HepG2 (cell line): ENCODE data around the gene TRPM1. TPM values are rescaled to one million over a fixed set of nuclear protein-coding genes. Genes with fewer than 3 reads are reported as not detected.

Source experiments
- ASH2L ChIP-seq: fragments of 300-600, 200-600 bp; sonication (generic); IDR thresholded peaks from 2 replicates; pipeline ENCODE4 v1.7.0; 2017; ENCODE audit warnings: low read depth, mild to moderate bottlenecking, moderate library complexity, mixed read lengths, low read length; ENCODE audit not compliant: insufficient read length
- CBFB ChIP-seq: sonication (generic); formaldehyde crosslinking; IDR thresholded peaks from 2 replicates; pipeline ENCODE4 v1.4.0; 2020; ENCODE audit warnings: missing genetic modification reagents
- CCDC6 ChIP-seq: sonication (generic); formaldehyde crosslinking; IDR thresholded peaks from 2 replicates; pipeline ENCODE4 v1.8.1; 2022; ENCODE audit warnings: mild to moderate bottlenecking, missing genetic modification reagents, moderate library complexity
- ELF1 ChIP-seq: sonication (generic); formaldehyde crosslinking; IDR thresholded peaks from 2 replicates; pipeline ENCODE4 v1.4.0; 2020; ENCODE audit warnings: missing genetic modification reagents
- GPN1 ChIP-seq: sonication (generic); formaldehyde crosslinking; IDR thresholded peaks from 2 replicates; pipeline ENCODE4 v1.5.1; 2020; ENCODE audit warnings: missing genetic modification reagents, borderline replicate concordance
- HDAC1 ChIP-seq: sonication (generic); formaldehyde crosslinking; IDR thresholded peaks from 2 replicates; pipeline ENCODE4 v1.5.1; 2020; ENCODE audit warnings: mild to moderate bottlenecking, missing genetic modification reagents
- KLF11 ChIP-seq: IDR thresholded peaks from 2 replicates; pipeline ENCODE4 v1.6.1; 2016; ENCODE audit warnings: missing compliant biosample characterization
- KMT2A ChIP-seq: sonication (generic); formaldehyde crosslinking; IDR thresholded peaks from 2 replicates; pipeline ENCODE4 v1.4.0; 2020; ENCODE audit warnings: missing genetic modification reagents
- MAFG ChIP-seq: sonication (generic); formaldehyde crosslinking; IDR thresholded peaks from 2 replicates; pipeline ENCODE4 v1.5.1; 2020; ENCODE audit warnings: mild to moderate bottlenecking, missing genetic modification reagents
- MBD4 ChIP-seq: IDR thresholded peaks from 2 replicates; pipeline ENCODE4 v1.6.1; 2012; ENCODE audit warnings: low read length, inconsistent platforms, borderline replicate concordance
- TOPORS ChIP-seq: sonication (generic); formaldehyde crosslinking; IDR thresholded peaks from 2 replicates; pipeline ENCODE4 v1.8.0; 2023; ENCODE audit warnings: mild to moderate bottlenecking, missing genetic modification reagents
- ZKSCAN8 ChIP-seq: IDR thresholded peaks from 2 replicates; pipeline ENCODE4 v1.6.1; 2016; ENCODE audit warnings: borderline replicate concordance, missing genetic modification reagents, missing compliant biosample characterization
- ZMAT3 ChIP-seq: sonication (generic); formaldehyde crosslinking; conservative IDR thresholded peaks from 2 replicates; pipeline ENCODE4 v1.7.0; 2021; ENCODE audit warnings: missing genetic modification reagents
- ZMYM4 ChIP-seq: sonication (generic); formaldehyde crosslinking; IDR thresholded peaks from 2 replicates; pipeline ENCODE4 v1.8.1; 2023; ENCODE audit warnings: mild to moderate bottlenecking, missing genetic modification reagents
- ZNF34 ChIP-seq: sonication (generic); formaldehyde crosslinking; IDR thresholded peaks from 2 replicates; pipeline ENCODE4 v1.4.0; 2020; ENCODE audit warnings: mild to moderate bottlenecking, missing genetic modification reagents, borderline replicate concordance
- ZNF354B ChIP-seq: sonication (generic); formaldehyde crosslinking; IDR thresholded peaks from 2 replicates; pipeline ENCODE4 v1.8.0; 2022; ENCODE audit warnings: mild to moderate bottlenecking, missing genetic modification reagents
- ZNF367 ChIP-seq: sonication (generic); formaldehyde crosslinking; IDR thresholded peaks from 2 replicates; pipeline ENCODE4 v1.4.0; 2020; ENCODE audit warnings: missing genetic modification reagents, borderline replicate concordance
- ZNF570 ChIP-seq: sonication (generic); formaldehyde crosslinking; IDR thresholded peaks from 2 replicates; pipeline ENCODE4 v1.4.0; 2020; ENCODE audit warnings: mild to moderate bottlenecking, missing genetic modification reagents, borderline replicate concordance
- ZNF615 ChIP-seq: sonication (generic); formaldehyde crosslinking; IDR thresholded peaks from 2 replicates; pipeline ENCODE4 v1.5.0; 2020; ENCODE audit warnings: mild to moderate bottlenecking, missing genetic modification reagents, borderline replicate concordance
- ZNF747 ChIP-seq: sonication (generic); formaldehyde crosslinking; IDR thresholded peaks from 2 replicates; pipeline ENCODE4 v1.8.1; 2023; ENCODE audit warnings: missing genetic modification reagents, mild to moderate bottlenecking, borderline replicate concordance
- ZNF768 ChIP-seq: sonication (generic); formaldehyde crosslinking; IDR thresholded peaks from 2 replicates; pipeline ENCODE4 v1.4.0; 2020; ENCODE audit warnings: missing genetic modification reagents
- ZNF841 ChIP-seq: sonication (generic); formaldehyde crosslinking; IDR thresholded peaks from 2 replicates; pipeline ENCODE4 v1.8.1; 2023; ENCODE audit warnings: missing genetic modification reagents, borderline replicate concordance
- polyA plus RNA-seq, 8 experiments: library from polyadenylated mRNA; depleted of rRNA in 3 of 8; stranded (reverse) in 7 of 8; unstranded in 1 of 8; fragments of >200 nt; fragmentation: Illumina TruSeq in 4 of 8; extraction: Trizol in 4 of 8; gene quantifications; 2 replicates each; pipeline versions ENCODE4 v1.2.1 to v1.2.3, GENCODE V29; 2011 to 2016; ENCODE audit warnings: low read depth in 4 of 8, missing spikeins in 1 of 8, mixed read lengths in 1 of 8; ENCODE audit not compliant: insufficient read depth in 1 of 8
- total RNA-seq, 5 experiments: library from RNA; depleted of rRNA; stranded (reverse); fragments of >200 nt; fragmentation: Illumina TruSeq; extraction: Trizol; gene quantifications; 2 replicates each; pipeline ENCODE4 v1.2.3, GENCODE V29; 2016; ENCODE audit warnings: low read depth in 1 of 5
- TF ChIP-seq, protein P1 (sequence below): sonication (generic); formaldehyde crosslinking; IDR thresholded peaks from 2 replicates; pipeline ENCODE4 v1.4.0; 2020; ENCODE audit warnings: missing genetic modification reagents, mild to moderate bottlenecking, borderline replicate concordance
- TF ChIP-seq, protein P2 (sequence below): sonication (generic); formaldehyde crosslinking; IDR thresholded peaks from 2 replicates; pipeline ENCODE4 v1.8.0; 2022; ENCODE audit warnings: low read depth, missing genetic modification reagents
- TF ChIP-seq, protein P3 (sequence below), 2 experiments: IDR thresholded peaks; 2 replicates each; pipeline ENCODE4 v1.6.1; 2011 to 2012; ENCODE audit warnings: low read length in 2 of 2, borderline replicate concordance in 1 of 2, low read depth in 1 of 2, mild to moderate bottlenecking in 1 of 2, moderate library complexity in 1 of 2
- TF ChIP-seq, protein P4 (sequence below): IDR thresholded peaks from 2 replicates; pipeline ENCODE4 v1.6.1; 2012; ENCODE audit warnings: inconsistent platforms

TRPM1 gene
- total and polyA plus RNA-seq, 2 of the 13 experiments (the other 11 are each of a cell fraction or from before 2014, with no cell fraction given), result not detected

DNA sequence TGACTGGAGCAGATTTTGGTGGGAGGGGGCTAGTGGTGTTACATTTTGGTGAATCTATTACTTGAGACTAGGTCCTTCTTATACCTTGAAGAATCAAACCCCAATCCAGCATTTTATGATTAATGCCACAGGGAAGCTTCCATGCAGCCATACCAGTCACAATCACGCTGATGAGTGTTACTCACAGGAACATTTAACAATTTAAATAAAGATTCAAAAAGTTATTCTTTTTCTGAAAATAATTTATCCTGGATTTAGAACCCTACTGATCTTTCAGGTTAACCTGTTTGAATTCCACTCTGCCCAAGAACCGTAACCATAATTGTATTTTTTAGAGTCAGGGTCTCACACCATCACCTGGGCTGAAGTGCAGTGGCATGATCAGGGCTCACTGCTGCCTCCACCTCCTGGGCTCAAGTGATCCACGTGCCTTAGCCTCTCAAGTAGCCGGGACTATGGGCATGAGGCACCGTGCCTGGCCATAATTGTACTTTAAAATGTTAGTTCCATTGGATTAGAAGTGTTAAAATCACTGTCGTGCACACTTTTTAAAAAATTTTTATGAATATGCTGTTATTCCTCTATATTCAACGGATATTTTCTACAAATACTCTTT lies 109.2 kb downstream of the TRPM1 start (continued):
- TF ChIP-seq, protein P1, sequence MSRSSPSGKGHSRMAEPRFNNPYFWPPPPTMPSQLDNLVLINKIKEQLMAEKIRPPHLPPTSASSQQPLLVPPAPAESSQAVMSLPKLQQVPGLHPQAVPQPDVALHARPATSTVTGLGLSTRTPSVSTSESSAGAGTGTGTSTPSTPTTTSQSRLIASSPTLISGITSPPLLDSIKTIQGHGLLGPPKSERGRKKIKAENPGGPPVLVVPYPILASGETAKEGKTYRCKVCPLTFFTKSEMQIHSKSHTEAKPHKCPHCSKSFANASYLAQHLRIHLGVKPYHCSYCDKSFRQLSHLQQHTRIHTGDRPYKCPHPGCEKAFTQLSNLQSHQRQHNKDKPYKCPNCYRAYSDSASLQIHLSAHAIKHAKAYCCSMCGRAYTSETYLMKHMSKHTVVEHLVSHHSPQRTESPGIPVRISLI, result no peak
- TF ChIP-seq ZNF354B (CRISPR knock-in tag) (no peak), CCDC6 (CRISPR knock-in tag) (no peak), CBFB (CRISPR knock-in tag) (no peak), ASH2L (no peak), ZMAT3 (CRISPR knock-in tag) (no peak), HDAC1 (CRISPR knock-in tag) (0 out of 2 replicates have a peak, but pooled peaks have one; percentile 33), ZMYM4 (CRISPR knock-in tag) (no peak), ZNF570 (CRISPR knock-in tag) (no peak), ZNF615 (no peak), ZNF747 (CRISPR knock-in tag) (no peak), KMT2A (CRISPR knock-in tag) (peak; percentile 18; the same call in 1 of the 2 replicates), ZNF34 (no peak), ZNF768 (no peak), TOPORS (CRISPR knock-in tag) (no peak), ZNF367 (no peak), KLF11 (CRISPR knock-in tag) (no peak), ELF1 (no peak), MBD4 (no peak), GPN1 (no peak), MAFG (CRISPR knock-in tag) (no peak), ZKSCAN8 (CRISPR knock-in tag) (no peak), ZNF841 (CRISPR knock-in tag) (no peak)
- TF ChIP-seq, protein P2, sequence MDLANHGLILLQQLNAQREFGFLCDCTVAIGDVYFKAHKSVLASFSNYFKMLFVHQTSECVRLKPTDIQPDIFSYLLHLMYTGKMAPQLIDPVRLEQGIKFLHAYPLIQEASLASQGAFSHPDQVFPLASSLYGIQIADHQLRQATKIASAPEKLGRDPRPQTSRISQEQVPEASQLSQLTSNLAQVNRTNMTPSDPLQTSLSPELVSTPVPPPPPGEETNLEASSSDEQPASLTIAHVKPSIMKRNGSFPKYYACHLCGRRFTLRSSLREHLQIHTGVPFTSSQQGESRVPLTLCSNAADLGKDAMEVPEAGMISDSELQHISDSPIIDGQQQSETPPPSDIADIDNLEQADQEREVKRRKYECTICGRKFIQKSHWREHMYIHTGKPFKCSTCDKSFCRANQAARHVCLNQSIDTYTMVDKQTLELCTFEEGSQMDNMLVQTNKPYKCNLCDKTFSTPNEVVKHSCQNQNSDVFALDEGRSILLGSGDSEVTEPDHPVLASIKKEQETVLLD (CRISPR knock-in tag), result no peak
- TF ChIP-seq, protein P3, sequence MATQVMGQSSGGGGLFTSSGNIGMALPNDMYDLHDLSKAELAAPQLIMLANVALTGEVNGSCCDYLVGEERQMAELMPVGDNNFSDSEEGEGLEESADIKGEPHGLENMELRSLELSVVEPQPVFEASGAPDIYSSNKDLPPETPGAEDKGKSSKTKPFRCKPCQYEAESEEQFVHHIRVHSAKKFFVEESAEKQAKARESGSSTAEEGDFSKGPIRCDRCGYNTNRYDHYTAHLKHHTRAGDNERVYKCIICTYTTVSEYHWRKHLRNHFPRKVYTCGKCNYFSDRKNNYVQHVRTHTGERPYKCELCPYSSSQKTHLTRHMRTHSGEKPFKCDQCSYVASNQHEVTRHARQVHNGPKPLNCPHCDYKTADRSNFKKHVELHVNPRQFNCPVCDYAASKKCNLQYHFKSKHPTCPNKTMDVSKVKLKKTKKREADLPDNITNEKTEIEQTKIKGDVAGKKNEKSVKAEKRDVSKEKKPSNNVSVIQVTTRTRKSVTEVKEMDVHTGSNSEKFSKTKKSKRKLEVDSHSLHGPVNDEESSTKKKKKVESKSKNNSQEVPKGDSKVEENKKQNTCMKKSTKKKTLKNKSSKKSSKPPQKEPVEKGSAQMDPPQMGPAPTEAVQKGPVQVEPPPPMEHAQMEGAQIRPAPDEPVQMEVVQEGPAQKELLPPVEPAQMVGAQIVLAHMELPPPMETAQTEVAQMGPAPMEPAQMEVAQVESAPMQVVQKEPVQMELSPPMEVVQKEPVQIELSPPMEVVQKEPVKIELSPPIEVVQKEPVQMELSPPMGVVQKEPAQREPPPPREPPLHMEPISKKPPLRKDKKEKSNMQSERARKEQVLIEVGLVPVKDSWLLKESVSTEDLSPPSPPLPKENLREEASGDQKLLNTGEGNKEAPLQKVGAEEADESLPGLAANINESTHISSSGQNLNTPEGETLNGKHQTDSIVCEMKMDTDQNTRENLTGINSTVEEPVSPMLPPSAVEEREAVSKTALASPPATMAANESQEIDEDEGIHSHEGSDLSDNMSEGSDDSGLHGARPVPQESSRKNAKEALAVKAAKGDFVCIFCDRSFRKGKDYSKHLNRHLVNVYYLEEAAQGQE (IDR thresholded peaks at IDR 0.05; ENCODE audit: borderline replicate concordance in 1 of 2, low read depth in 1 of 2, low read length in 2 of 2), result no peak
- TF ChIP-seq, protein P4, sequence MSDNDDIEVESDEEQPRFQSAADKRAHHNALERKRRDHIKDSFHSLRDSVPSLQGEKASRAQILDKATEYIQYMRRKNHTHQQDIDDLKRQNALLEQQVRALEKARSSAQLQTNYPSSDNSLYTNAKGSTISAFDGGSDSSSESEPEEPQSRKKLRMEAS, result peak; percentile 73
